Right lobe of liver (tissue), 4 donors: ENCODE measurements around the gene RTP1.

Source experiments
- CTCF ChIP-seq, 4 donors: fragments of 200-600 bp in 3 of 4; fragments of 450-650 bp in 1 of 4; IDR thresholded peaks; one replicate each; pipeline versions ENCODE4 v1.5.1 to v1.8.0; 2016 to 2022; ENCODE audit warnings: antibody characterized with exemption in 4 of 4, mild to moderate bottlenecking in 2 of 4
- POLR2A ChIP-seq: fragments of 450-650 bp; IDR thresholded peaks from one replicate; pipeline ENCODE4 v1.6.1; 2017; ENCODE audit warnings: antibody characterized with exemption, mild to moderate bottlenecking
- donor health status: DM: no; HTN: no; CAD: no.
- donor health status: DM: no; HTN: no; CAD: no.
- donor health status: DM: no; HTN: yes; CAD: no.

DNA sequence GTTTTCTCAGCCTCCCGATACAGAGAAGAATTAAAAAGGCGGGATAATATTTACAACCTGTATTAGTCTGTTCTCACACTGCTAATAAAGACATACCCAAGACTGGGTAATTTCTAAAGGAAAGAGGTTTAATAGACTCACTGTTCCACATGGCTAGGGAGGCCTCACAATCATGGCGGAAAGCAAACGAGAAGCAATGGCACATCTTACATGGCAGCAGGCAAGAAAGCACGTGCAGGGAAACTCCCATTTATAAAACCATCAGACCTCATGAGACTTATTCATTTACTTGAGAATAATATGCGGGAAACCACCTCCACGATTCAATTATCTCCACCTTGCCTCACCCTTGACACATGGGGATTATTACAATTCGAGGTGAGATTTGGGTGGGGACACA, 30.5 kb upstream of the RTP1 start:
- TF ChIP-seq CTCF (IDR thresholded peaks at IDR 0.05) (no peak), POLR2A (no peak)
